ENCODE results near the gene CCDC24. TPM values are rescaled to one million over a fixed set of nuclear protein-coding genes. Genes with fewer than 3 reads are reported as not detected.

The CCDC24 gene
- total and polyA plus RNA-seq, 2 of the 4 experiments (the other 2 are of a cell fraction) = 1.4 to 4.6 TPM

DNA sequence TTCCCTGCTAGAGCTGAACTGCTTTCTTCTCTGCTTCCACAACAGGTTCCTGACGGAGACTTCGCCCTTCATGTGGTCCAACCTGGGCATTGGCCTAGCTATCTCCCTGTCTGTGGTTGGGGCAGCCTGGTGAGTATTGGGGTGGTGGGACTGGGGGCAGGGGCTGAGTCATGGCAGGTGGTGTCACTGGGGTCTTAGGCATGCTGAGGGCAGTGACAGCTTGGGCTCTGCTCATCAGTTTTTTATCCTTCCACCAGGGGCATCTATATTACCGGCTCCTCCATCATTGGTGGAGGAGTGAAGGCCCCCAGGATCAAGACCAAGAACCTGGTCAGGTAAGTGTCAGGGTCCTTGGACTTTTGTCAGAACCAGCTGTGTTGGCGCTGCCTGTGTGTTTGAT is 15.4 kb upstream of the CCDC24 start:
- peak overlapping the region; percentile 94 for H2AK9ac ChIP-seq (replicated peaks; ENCODE audit: low read depth, low read length, poor library complexity)
- no peak overlapping the region for H2BK15ac ChIP-seq (ENCODE audit: low read depth, low read length)
- H3K9me1 ChIP-seq (ENCODE audit: insufficient read depth, low read length) = peaks cover 35% of the 10 kb centered on the region
- TF ChIP-seq POLR2A (IDR thresholded peaks at IDR 0.05; ENCODE audit: low read depth, low read length) = no peak
- no peak for TF ChIP-seq CHD1 (IDR thresholded peaks at IDR 0.05; ENCODE audit: low read depth, low read length)
- TF ChIP-seq, protein P1, sequence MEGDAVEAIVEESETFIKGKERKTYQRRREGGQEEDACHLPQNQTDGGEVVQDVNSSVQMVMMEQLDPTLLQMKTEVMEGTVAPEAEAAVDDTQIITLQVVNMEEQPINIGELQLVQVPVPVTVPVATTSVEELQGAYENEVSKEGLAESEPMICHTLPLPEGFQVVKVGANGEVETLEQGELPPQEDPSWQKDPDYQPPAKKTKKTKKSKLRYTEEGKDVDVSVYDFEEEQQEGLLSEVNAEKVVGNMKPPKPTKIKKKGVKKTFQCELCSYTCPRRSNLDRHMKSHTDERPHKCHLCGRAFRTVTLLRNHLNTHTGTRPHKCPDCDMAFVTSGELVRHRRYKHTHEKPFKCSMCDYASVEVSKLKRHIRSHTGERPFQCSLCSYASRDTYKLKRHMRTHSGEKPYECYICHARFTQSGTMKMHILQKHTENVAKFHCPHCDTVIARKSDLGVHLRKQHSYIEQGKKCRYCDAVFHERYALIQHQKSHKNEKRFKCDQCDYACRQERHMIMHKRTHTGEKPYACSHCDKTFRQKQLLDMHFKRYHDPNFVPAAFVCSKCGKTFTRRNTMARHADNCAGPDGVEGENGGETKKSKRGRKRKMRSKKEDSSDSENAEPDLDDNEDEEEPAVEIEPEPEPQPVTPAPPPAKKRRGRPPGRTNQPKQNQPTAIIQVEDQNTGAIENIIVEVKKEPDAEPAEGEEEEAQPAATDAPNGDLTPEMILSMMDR (conservative IDR thresholded peaks at IDR 0.05; ENCODE audit: low read depth, low read length) = no peak; the same call in 1 of the 2 replicates
- TF ChIP-seq CEBPB (IDR thresholded peaks at IDR 0.05; ENCODE audit: low read depth, low read length) = no peak
- TF ChIP-seq, protein P2, sequence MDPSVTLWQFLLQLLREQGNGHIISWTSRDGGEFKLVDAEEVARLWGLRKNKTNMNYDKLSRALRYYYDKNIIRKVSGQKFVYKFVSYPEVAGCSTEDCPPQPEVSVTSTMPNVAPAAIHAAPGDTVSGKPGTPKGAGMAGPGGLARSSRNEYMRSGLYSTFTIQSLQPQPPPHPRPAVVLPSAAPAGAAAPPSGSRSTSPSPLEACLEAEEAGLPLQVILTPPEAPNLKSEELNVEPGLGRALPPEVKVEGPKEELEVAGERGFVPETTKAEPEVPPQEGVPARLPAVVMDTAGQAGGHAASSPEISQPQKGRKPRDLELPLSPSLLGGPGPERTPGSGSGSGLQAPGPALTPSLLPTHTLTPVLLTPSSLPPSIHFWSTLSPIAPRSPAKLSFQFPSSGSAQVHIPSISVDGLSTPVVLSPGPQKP (IDR thresholded peaks at IDR 0.05; ENCODE audit: borderline replicate concordance, low read depth, low read length) = no peak
- no peak for TF ChIP-seq FOS (IDR thresholded peaks at IDR 0.05; ENCODE audit: low read depth, low read length)
- no peak for TF ChIP-seq MAFK (IDR thresholded peaks at IDR 0.05; ENCODE audit: low read depth, low read length)
- TF ChIP-seq BHLHE40 (IDR thresholded peaks at IDR 0.05; ENCODE audit: low read depth, low read length) = no peak
- no peak for TF ChIP-seq RCOR1 (IDR thresholded peaks at IDR 0.05; ENCODE audit: insufficient replicate concordance, low read length)
- TF ChIP-seq RFX5 (IDR thresholded peaks at IDR 0.05; ENCODE audit: low read depth, low read length) = no peak
- no peak for TF ChIP-seq SMC3 (IDR thresholded peaks at IDR 0.05; ENCODE audit: low read depth, low read length)
- TF ChIP-seq MAZ (IDR thresholded peaks at IDR 0.05; ENCODE audit: borderline replicate concordance, low read depth, low read length) = no peak
- TF ChIP-seq RAD21 (IDR thresholded peaks at IDR 0.05; ENCODE audit: low read length) = no peak
- no peak for TF ChIP-seq NFE2L2 (IDR thresholded peaks at IDR 0.05; ENCODE audit: low read depth, low read length)
- no peak for TF ChIP-seq MXI1 (IDR thresholded peaks at IDR 0.05; ENCODE audit: borderline replicate concordance, low read depth, low read length)
- TF ChIP-seq, protein P3, sequence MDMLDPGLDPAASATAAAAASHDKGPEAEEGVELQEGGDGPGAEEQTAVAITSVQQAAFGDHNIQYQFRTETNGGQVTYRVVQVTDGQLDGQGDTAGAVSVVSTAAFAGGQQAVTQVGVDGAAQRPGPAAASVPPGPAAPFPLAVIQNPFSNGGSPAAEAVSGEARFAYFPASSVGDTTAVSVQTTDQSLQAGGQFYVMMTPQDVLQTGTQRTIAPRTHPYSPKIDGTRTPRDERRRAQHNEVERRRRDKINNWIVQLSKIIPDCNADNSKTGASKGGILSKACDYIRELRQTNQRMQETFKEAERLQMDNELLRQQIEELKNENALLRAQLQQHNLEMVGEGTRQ (IDR thresholded peaks at IDR 0.05; ENCODE audit: low read depth, low read length) = no peak
- intact Hi-C loops (cut with micrococcal nuclease) (no loop called here), in situ Hi-C loops (cut with MboI; ENCODE audit: low sequenced_read_pairs) (no loop called here), dilution Hi-C loops (cut with HindIII; ENCODE audit: low sequenced_read_pairs, unreplicated experiment) (no loop called here)
- H2BK120ac ChIP-seq (ENCODE audit: low read depth, low read length) = no peak overlapping the region
- H4K20me1 ChIP-seq (ENCODE audit: insufficient read depth, low read length) = peaks cover 27% of the 10 kb centered on the region
- no peak for ATAC-seq (ENCODE audit: low read depth)
- H3K4me3 ChIP-seq (ENCODE audit: insufficient read depth, low read depth, low read length) = peak overlapping the region; percentile 76; the same call in 1 of the 2 replicates
- peak overlapping the region; percentile 76; the same call in 1 of the 2 replicates for H2AK5ac ChIP-seq (ENCODE audit: low read depth, low read length)
- H2BK20ac ChIP-seq (ENCODE audit: low read depth, low read length) = no peak overlapping the region
- H3K4me2 ChIP-seq (ENCODE audit: low read depth, low read length) = peak overlapping the region; percentile 65
- H3K27me3 ChIP-seq (ENCODE audit: control insufficient read depth, insufficient read depth, low read length) = no peaks in the 10 kb centered on the region
- peak overlapping the region; percentile 86; the same call in 1 of the 2 replicates for H3K23ac ChIP-seq (ENCODE audit: low read depth, low read length)
- BruUV-seq (replicated peaks) = no TSS peak
- H3K56ac ChIP-seq (ENCODE audit: extremely low read depth, insufficient read depth, low read length) = no peak overlapping the region
- H3K27ac ChIP-seq (ENCODE audit: insufficient read depth, low read length) = peak overlapping the region; percentile 73; the same call in 1 of the 2 replicates
- H2BK5ac ChIP-seq (ENCODE audit: low read depth, low read length, poor library complexity, severe bottlenecking) = no peak overlapping the region
- no peak overlapping the region for H4K91ac ChIP-seq (ENCODE audit: insufficient read depth, low read depth, low read length)
- H3K79me1 ChIP-seq (ENCODE audit: low read depth in 1 of 2, low read length in 2 of 2) = peaks cover 39 to 61% of the 10 kb centered on the region in 2 experiments; a peak in 3 of 4 replicates
- no CpG with 5 or more reads among the region's 4 CpGs for WGBS, 2 experiments (ENCODE audit: extremely low coverage in 2 of 2, insufficient read length in 1 of 2)
- no peak overlapping the region for H2AFZ ChIP-seq (replicated peaks; ENCODE audit: low read length, poor library complexity)
- peaks cover 23% of the 10 kb centered on the region for H3K4me1 ChIP-seq (ENCODE audit: control insufficient read depth, insufficient read depth, low read length)
- H3K36me3 ChIP-seq (ENCODE audit: control insufficient read depth, insufficient read depth, low read length) = peaks cover 25% of the 10 kb centered on the region
- H3K9me3 ChIP-seq (ENCODE audit: control insufficient read depth, insufficient read depth, low read length) = no peaks in the 10 kb centered on the region
- no peak for DNase-seq
- H4K5ac ChIP-seq (ENCODE audit: low read depth, low read length) = no peak overlapping the region
- CTCF ChIA-PET = no interaction called here
- no peak overlapping the region for H4K8ac ChIP-seq (ENCODE audit: low read depth in 2 of 2, low read length in 2 of 2)
- H3K9ac ChIP-seq (ENCODE audit: low read depth, low read length) = peak overlapping the region; percentile 71
- no peak overlapping the region for H3K4ac ChIP-seq (ENCODE audit: low read depth, low read length)
- no peak overlapping the region for H3K18ac ChIP-seq (ENCODE audit: low read depth, low read length)
- POLR2A ChIA-PET (ENCODE audit: unreplicated experiment) = no interaction called here
- H3K14ac ChIP-seq (replicated peaks; ENCODE audit: low read depth, low read length) = no peak overlapping the region
